HCT116 (cell line): ENCODE measurements around the gene CNTFR.

Experiments
- ATF3 ChIP-seq: IDR thresholded peaks from 2 replicates; pipeline ENCODE4 v1.6.1; 2012
- EZH2 ChIP-seq: fragments of 200-600 bp; sonication (generic); IDR thresholded peaks from 2 replicates; pipeline ENCODE4 v1.6.1; 2017; ENCODE audit warnings: antibody characterized with exemption, mixed run types
- POLR2A ChIP-seq: IDR thresholded peaks from 2 replicates; pipeline ENCODE4 v1.7.0; 2011; ENCODE audit warnings: borderline replicate concordance; ENCODE audit not compliant: insufficient read depth, insufficient read length; ENCODE audit errors: extremely low read depth
- POLR2AphosphoS5 ChIP-seq: IDR thresholded peaks from 2 replicates; pipeline ENCODE4 v1.6.1; 2011; ENCODE audit warnings: mild to moderate bottlenecking, low read depth, low read length, moderate library complexity
- SP1 ChIP-seq: IDR thresholded peaks from 2 replicates; pipeline ENCODE4 v1.6.1; 2012; ENCODE audit warnings: low read depth
- YY1 ChIP-seq: IDR thresholded peaks from 2 replicates; pipeline ENCODE4 v1.6.1; 2011; ENCODE audit warnings: low read length, low read depth, moderate library complexity, mild to moderate bottlenecking; ENCODE audit not compliant: insufficient replicate concordance; ENCODE audit errors: extremely low read depth
- TF ChIP-seq, protein P1 (sequence below), 3 experiments: fragments of 200-600 bp in 1 of 3; sonication (generic) in 1 of 3; IDR thresholded peaks in 2 of 3; conservative IDR thresholded peaks in 1 of 3; 2 replicates each; pipeline ENCODE4 v1.5.1; 2012 to 2017; ENCODE audit warnings: low read depth in 2 of 3, low read length in 2 of 3, antibody characterized with exemption in 1 of 3, borderline replicate concordance in 1 of 3, control low read depth in 1 of 3, mild to moderate bottlenecking in 1 of 3, mixed read lengths in 1 of 3, mixed run types in 1 of 3, moderate library complexity in 1 of 3; ENCODE audit not compliant: insufficient read depth in 1 of 3

- TF ChIP-seq, protein P1, sequence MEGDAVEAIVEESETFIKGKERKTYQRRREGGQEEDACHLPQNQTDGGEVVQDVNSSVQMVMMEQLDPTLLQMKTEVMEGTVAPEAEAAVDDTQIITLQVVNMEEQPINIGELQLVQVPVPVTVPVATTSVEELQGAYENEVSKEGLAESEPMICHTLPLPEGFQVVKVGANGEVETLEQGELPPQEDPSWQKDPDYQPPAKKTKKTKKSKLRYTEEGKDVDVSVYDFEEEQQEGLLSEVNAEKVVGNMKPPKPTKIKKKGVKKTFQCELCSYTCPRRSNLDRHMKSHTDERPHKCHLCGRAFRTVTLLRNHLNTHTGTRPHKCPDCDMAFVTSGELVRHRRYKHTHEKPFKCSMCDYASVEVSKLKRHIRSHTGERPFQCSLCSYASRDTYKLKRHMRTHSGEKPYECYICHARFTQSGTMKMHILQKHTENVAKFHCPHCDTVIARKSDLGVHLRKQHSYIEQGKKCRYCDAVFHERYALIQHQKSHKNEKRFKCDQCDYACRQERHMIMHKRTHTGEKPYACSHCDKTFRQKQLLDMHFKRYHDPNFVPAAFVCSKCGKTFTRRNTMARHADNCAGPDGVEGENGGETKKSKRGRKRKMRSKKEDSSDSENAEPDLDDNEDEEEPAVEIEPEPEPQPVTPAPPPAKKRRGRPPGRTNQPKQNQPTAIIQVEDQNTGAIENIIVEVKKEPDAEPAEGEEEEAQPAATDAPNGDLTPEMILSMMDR (IDR thresholded peaks at IDR 0.05 in 2 of 3, conservative IDR thresholded peaks at IDR 0.05 in 1 of 3; ENCODE audit: borderline replicate concordance in 1 of 3, insufficient read depth in 1 of 3, low read depth in 2 of 3, low read length in 2 of 3): no peak
- no peak for TF ChIP-seq YY1
- no peak for TF ChIP-seq EZH2
- no peak for TF ChIP-seq POLR2A
- no peak for TF ChIP-seq POLR2AphosphoS5
- TF ChIP-seq ATF3: no peak
- TF ChIP-seq SP1: no peak
Observed at GRCh38 chr9:34606190-34606589, 16.7 kb upstream of the CNTFR start.
